Ishikawa (cell line): ENCODE measurements around the gene SNED1.

ENCODE experiments used
- CEBPB ChIP-seq: IDR thresholded peaks from 2 replicates; pipeline ENCODE4 v1.6.1; 2012
- CREB1 ChIP-seq: IDR thresholded peaks from 2 replicates; pipeline ENCODE4 v1.6.1; 2012; ENCODE audit warnings: low read depth
- EGR1 ChIP-seq: IDR thresholded peaks from 2 replicates; pipeline ENCODE4 v1.6.1; 2012
- EP300 ChIP-seq: IDR thresholded peaks from 2 replicates; pipeline ENCODE4 v1.6.1; 2012; ENCODE audit warnings: borderline replicate concordance
- MAX ChIP-seq: IDR thresholded peaks from 2 replicates; pipeline ENCODE4 v1.6.1; 2012
- NFIC ChIP-seq: IDR thresholded peaks from 2 replicates; pipeline ENCODE4 v1.6.1; 2012
- RAD21 ChIP-seq: IDR thresholded peaks from 2 replicates; pipeline ENCODE4 v1.6.1; 2012; ENCODE audit warnings: low read depth
- REST ChIP-seq: IDR thresholded peaks from 2 replicates; pipeline ENCODE4 v1.6.1; 2012; ENCODE audit warnings: low read depth, mild to moderate bottlenecking
- TCF12 ChIP-seq: IDR thresholded peaks from 2 replicates; pipeline ENCODE4 v1.6.1; 2012; ENCODE audit warnings: low read depth
- USF1 ChIP-seq: IDR thresholded peaks from 2 replicates; pipeline ENCODE4 v1.6.1; 2012
- YY1 ChIP-seq: IDR thresholded peaks from 2 replicates; pipeline ENCODE4 v1.6.1; 2012; ENCODE audit warnings: low read depth
- ZBTB7A ChIP-seq: IDR thresholded peaks from 2 replicates; pipeline ENCODE4 v1.6.1; 2012; ENCODE audit warnings: low read depth

GRCh38 chr2:241052677-241053360 is 54.4 kb downstream of the SNED1 start:
- TF ChIP-seq EGR1, result no peak
- no peak for TF ChIP-seq MAX
- TF ChIP-seq REST, result no peak
- TF ChIP-seq USF1, result no peak
- TF ChIP-seq EP300, result no peak
- no peak for TF ChIP-seq NFIC
- TF ChIP-seq CEBPB, result no peak
- TF ChIP-seq TCF12, result no peak
- TF ChIP-seq YY1, result no peak
- TF ChIP-seq CREB1, result no peak
- TF ChIP-seq ZBTB7A, result no peak
- TF ChIP-seq RAD21, result no peak
